HepG2 (cell line): ENCODE measurements around the gene RAC3. TPM values are rescaled to one million over a fixed set of nuclear protein-coding genes. Genes with fewer than 3 reads are reported as not detected.

ENCODE experiments used
- ARID3A ChIP-seq: IDR thresholded peaks from 2 replicates; pipeline ENCODE4 v1.6.1; 2012; ENCODE audit warnings: low read depth, low read length, improper control_type of control experiment
- DMAP1 ChIP-seq: IDR thresholded peaks from 2 replicates; pipeline ENCODE4 v1.6.1; 2016
- DNMT1 ChIP-seq: sonication (generic); formaldehyde crosslinking; IDR thresholded peaks from 2 replicates; pipeline ENCODE4 v1.5.1; 2020; ENCODE audit warnings: mild to moderate bottlenecking, missing genetic modification reagents
- HDAC2 ChIP-seq: sonication (generic); formaldehyde crosslinking; IDR thresholded peaks from 2 replicates; pipeline ENCODE4 v1.4.0; 2020; ENCODE audit warnings: missing genetic modification reagents
- HNRNPH1 ChIP-seq: fragments of 200-400 bp; formaldehyde crosslinking; optimal IDR thresholded peaks from 2 replicates; pipeline ENCODE3; 2017; ENCODE audit warnings: mild to moderate bottlenecking, low read depth, low read length
- MAZ ChIP-seq, 2 experiments: sonication (generic) in 1 of 2; formaldehyde crosslinking in 1 of 2; IDR thresholded peaks; 2 replicates each; pipeline versions ENCODE4 v1.5.0 to v1.6.1; 2012 to 2020; ENCODE audit warnings: low read depth in 2 of 2, mild to moderate bottlenecking in 2 of 2, borderline replicate concordance in 1 of 2, improper control_type of control experiment in 1 of 2, low read length in 1 of 2, missing genetic modification reagents in 1 of 2, moderate library complexity in 1 of 2
- MTF2 ChIP-seq: sonication (generic); formaldehyde crosslinking; IDR thresholded peaks from 2 replicates; pipeline ENCODE4 v1.5.0; 2020; ENCODE audit warnings: missing genetic modification reagents, borderline replicate concordance
- MXD4 ChIP-seq: IDR thresholded peaks from 2 replicates; pipeline ENCODE4 v1.6.1; 2016; ENCODE audit warnings: mild to moderate bottlenecking, missing biosample characterization, missing genetic modification reagents
- SRSF4 ChIP-seq: fragments of 200-400 bp; formaldehyde crosslinking; IDR thresholded peaks from one replicate; pipeline ENCODE4 v1.6.1; 2018; ENCODE audit warnings: mild to moderate bottlenecking, low read depth, low read length, moderate library complexity; ENCODE audit not compliant: poor library complexity, severe bottlenecking
- TOPORS ChIP-seq: sonication (generic); formaldehyde crosslinking; IDR thresholded peaks from 2 replicates; pipeline ENCODE4 v1.8.0; 2023; ENCODE audit warnings: mild to moderate bottlenecking, missing genetic modification reagents
- ZEB1 ChIP-seq: IDR thresholded peaks from 2 replicates; pipeline ENCODE4 v1.6.1; 2012; ENCODE audit warnings: mild to moderate bottlenecking, low read depth, inconsistent platforms; ENCODE audit not compliant: insufficient replicate concordance
- ZMYM2 ChIP-seq: sonication (generic); formaldehyde crosslinking; IDR thresholded peaks from 2 replicates; pipeline ENCODE4 v1.8.0; 2022; ENCODE audit warnings: mild to moderate bottlenecking, missing genetic modification reagents
- ZNF143 ChIP-seq: sonication (generic); formaldehyde crosslinking; IDR thresholded peaks from 2 replicates; pipeline ENCODE4 v1.4.0; 2020; ENCODE audit warnings: missing genetic modification reagents
- ZNF18 ChIP-seq: sonication (generic); formaldehyde crosslinking; IDR thresholded peaks from 2 replicates; pipeline ENCODE4 v1.8.0; 2022; ENCODE audit warnings: mild to moderate bottlenecking, missing genetic modification reagents; ENCODE audit not compliant: insufficient replicate concordance
- ZNF407 ChIP-seq: sonication (generic); formaldehyde crosslinking; IDR thresholded peaks from one replicate; pipeline ENCODE4 v1.5.1; 2020; ENCODE audit warnings: mild to moderate bottlenecking, missing genetic modification reagents; ENCODE audit errors: not compliant biosample characterization
- ZNF747 ChIP-seq: sonication (generic); formaldehyde crosslinking; IDR thresholded peaks from 2 replicates; pipeline ENCODE4 v1.8.1; 2023; ENCODE audit warnings: missing genetic modification reagents, mild to moderate bottlenecking, borderline replicate concordance
- polyA plus RNA-seq, 8 experiments: library from polyadenylated mRNA; depleted of rRNA in 3 of 8; stranded (reverse) in 7 of 8; unstranded in 1 of 8; fragments of >200 nt; fragmentation: Illumina TruSeq in 4 of 8; extraction: Trizol in 4 of 8; gene quantifications; 2 replicates each; pipeline versions ENCODE4 v1.2.1 to v1.2.3, GENCODE V29; 2011 to 2016; ENCODE audit warnings: low read depth in 4 of 8, missing spikeins in 1 of 8, mixed read lengths in 1 of 8; ENCODE audit not compliant: insufficient read depth in 1 of 8
- total RNA-seq, 5 experiments: library from RNA; depleted of rRNA; stranded (reverse); fragments of >200 nt; fragmentation: Illumina TruSeq; extraction: Trizol; gene quantifications; 2 replicates each; pipeline ENCODE4 v1.2.3, GENCODE V29; 2016; ENCODE audit warnings: low read depth in 1 of 5

RAC3 gene
- total and polyA plus RNA-seq, 2 of the 13 experiments (the other 11 are each of a cell fraction or from before 2014, with no cell fraction given), result 10.5 to 21.3 TPM

GRCh38 chr17:81991684-81992305 is 39.7 kb upstream of the RAC3 start (continued):
- TF ChIP-seq ZNF407 (CRISPR knock-in tag) (peak; percentile 81), ZMYM2 (CRISPR knock-in tag) (0 out of 2 replicates have a peak, but pooled peaks have one; percentile 61), ZNF747 (no peak; the same call in 1 of the 2 replicates), MAZ (IDR thresholded peaks at IDR 0.05; ENCODE audit: borderline replicate concordance, low read depth, low read length) (peak; percentile 82), MAZ (CRISPR knock-in tag; IDR thresholded peaks at IDR 0.05; ENCODE audit: low read depth) (peak; percentile 97), TOPORS (CRISPR knock-in tag) (peak; percentile 92; the same call in 1 of the 2 replicates), HNRNPH1 (no peak), HDAC2 (CRISPR knock-in tag) (peak; percentile 88), ZEB1 (no peak), DNMT1 (CRISPR knock-in tag) (peak; percentile 12; the same call in 1 of the 2 replicates), MTF2 (peak; percentile 91), ZNF143 (CRISPR knock-in tag) (peak; percentile 51), MXD4 (CRISPR knock-in tag) (peak; percentile 90), ZNF18 (peak; percentile 74), SRSF4 (peak; percentile 85), ARID3A (peak; percentile 20; the same call in 1 of the 2 replicates), DMAP1 (CRISPR knock-in tag) (peak; percentile 93)
